OCI-LY1 (cell line): ENCODE results near the gene SLC30A10.
"Not testable (repeated sequence)": the region's sequence is repeated elsewhere in the genome, so short reads cannot be mapped to it uniquely, and the experiment has no call there.

Source experiments
- H2AFZ ChIP-seq: fragments of 200-600 bp; sonication (generic), shearing (Covaris generic); 2 replicates; pipeline ENCODE4 v1.6.0; 2014; ENCODE audit warnings: antibody characterized with exemption, mild to moderate bottlenecking, low read length
- H3F3A ChIP-seq: fragments of 200-600 bp; sonication (generic), shearing (Covaris generic); 2 replicates; pipeline ENCODE4 v1.6.0; 2014; ENCODE audit warnings: mild to moderate bottlenecking, antibody characterized with exemption, low read length, moderate library complexity; ENCODE audit not compliant: insufficient read depth
- H3K27ac ChIP-seq: fragments of 200-600 bp; sonication (generic); 2 replicates; pipeline ENCODE4 v1.5.1; 2014; ENCODE audit warnings: low read length, mixed run types, mild to moderate bottlenecking, low read depth; ENCODE audit not compliant: poor library complexity, severe bottlenecking
- H3K27me3 ChIP-seq: fragments of 200-600 bp; sonication (generic); 2 replicates; pipeline ENCODE4 v1.6.0; 2014; ENCODE audit warnings: antibody characterized with exemption, mild to moderate bottlenecking, low read length, moderate library complexity; ENCODE audit not compliant: insufficient read depth
- H3K36me3 ChIP-seq: fragments of 200-600 bp; sonication (generic); 2 replicates; pipeline ENCODE4 v1.6.1; 2014; ENCODE audit warnings: mild to moderate bottlenecking, antibody characterized with exemption, low read length, moderate library complexity, mixed read lengths; ENCODE audit not compliant: insufficient read depth
- H3K4me1 ChIP-seq: fragments of 200-600 bp; sonication (generic); 2 replicates; pipeline ENCODE4 v1.5.1; 2014; ENCODE audit warnings: mild to moderate bottlenecking, low read length, moderate library complexity; ENCODE audit not compliant: insufficient read depth, severe bottlenecking
- H3K4me2 ChIP-seq: fragments of 200-600 bp; sonication (generic), shearing (Covaris generic); 2 replicates; pipeline ENCODE4 v1.6.1; 2014; ENCODE audit warnings: low read length
- H3K4me3 ChIP-seq: fragments of 200-600 bp; sonication (generic); 2 replicates; pipeline ENCODE4 v1.5.1; 2014; ENCODE audit warnings: low read length, low read depth, mild to moderate bottlenecking, mixed read lengths; ENCODE audit not compliant: poor library complexity, severe bottlenecking
- H3K79me2 ChIP-seq: fragments of 200-600 bp; shearing (Covaris generic); 2 replicates; pipeline ENCODE4 v1.6.1; 2016; ENCODE audit warnings: mixed run types, low read length, mixed read lengths; ENCODE audit not compliant: insufficient read depth
- H3K9ac ChIP-seq: fragments of 200-600 bp; sonication (generic), shearing (Covaris generic); 2 replicates; pipeline ENCODE4 v1.6.1; 2014; ENCODE audit warnings: mild to moderate bottlenecking, low read length, mixed read lengths
- H3K9me2 ChIP-seq: fragments of 200-600 bp; sonication (generic), shearing (Covaris generic); 2 replicates; pipeline ENCODE4 v1.6.1; 2014; ENCODE audit warnings: low read depth, mild to moderate bottlenecking, low read length, mixed read lengths
- H3K9me3 ChIP-seq: fragments of 200-600 bp; shearing (Covaris generic); 2 replicates; pipeline ENCODE4 v1.6.1; 2014; ENCODE audit warnings: low read length, mixed read lengths
- H4K20me1 ChIP-seq: fragments of 200-600 bp; sonication (generic), shearing (Covaris generic); 2 replicates; pipeline ENCODE4 v1.6.0; 2016; ENCODE audit warnings: mild to moderate bottlenecking, low read length; ENCODE audit not compliant: insufficient read depth
- CTCF ChIP-seq: fragments of 200-600 bp; sonication (generic), shearing (Covaris generic); IDR thresholded peaks from 2 replicates; pipeline ENCODE4 v1.5.1; 2017; ENCODE audit warnings: mild to moderate bottlenecking, antibody characterized with exemption, low read length, moderate library complexity, mixed read lengths
- EZH2 ChIP-seq: fragments of 200-600 bp; sonication (generic), shearing (Covaris generic); IDR thresholded peaks from 2 replicates; pipeline ENCODE4 v1.8.0; 2017; ENCODE audit warnings: borderline replicate concordance, mixed run types, mild to moderate bottlenecking, antibody characterized with exemption, low read length, moderate library complexity, mixed read lengths

Gene SLC30A10

GRCh38 chr1:219938706-219939105, 10.3 kb upstream of the SLC30A10 start:
- Histone ChIP-seq H3K9me2 (no peaks in the 10 kb centered on the region), H3K9me3 (no peaks in the 10 kb centered on the region), H3K9ac (no peak overlapping the region), H3K4me1 (no peaks in the 10 kb centered on the region), H3F3A (no peaks in the 10 kb centered on the region), H3K4me2 (no peak overlapping the region), H3K79me2 (no peaks in the 10 kb centered on the region), H3K36me3 (no peaks in the 10 kb centered on the region), H3K4me3 (no peak overlapping the region), H3K27me3 (peaks cover 3% of the 10 kb centered on the region; the same call in 1 of the 2 replicates), H3K27ac (no peak overlapping the region), H4K20me1 (no peaks in the 10 kb centered on the region), H2AFZ (no peak overlapping the region)
- TF ChIP-seq EZH2: no peak
- no peak for TF ChIP-seq CTCF

GRCh38 chr1:219933763-219934162, 5.4 kb upstream of the SLC30A10 start:
- not testable (repeated sequence) for H3K27me3 ChIP-seq, H3K27ac ChIP-seq, H3K4me3 ChIP-seq, H3K36me3 ChIP-seq, H3K9me3 ChIP-seq, H3K9ac ChIP-seq, H3F3A ChIP-seq, H3K4me1 ChIP-seq, H3K9me2 ChIP-seq, H3K79me2 ChIP-seq, H2AFZ ChIP-seq, H4K20me1 ChIP-seq, H3K4me2 ChIP-seq

GRCh38 chr1:219931033-219931432, 2.7 kb upstream of the SLC30A10 start:
- Histone ChIP-seq H3K4me3 (no peak overlapping the region), H3K4me2 (no peak overlapping the region), H3K27ac (no peak overlapping the region), H3K27me3 (peaks cover 6% of the 10 kb centered on the region), H3K36me3 (no peaks in the 10 kb centered on the region), H4K20me1 (no peaks in the 10 kb centered on the region), H2AFZ (no peak overlapping the region), H3K9ac (no peak overlapping the region), H3K9me3 (no peaks in the 10 kb centered on the region), H3K79me2 (no peaks in the 10 kb centered on the region), H3K9me2 (no peaks in the 10 kb centered on the region), H3K4me1 (no peaks in the 10 kb centered on the region), H3F3A (no peaks in the 10 kb centered on the region)
- TF ChIP-seq CTCF: no peak

- TF ChIP-seq CTCF: no peak
- TF ChIP-seq EZH2: no peak
- no peaks in the 10 kb centered on the region for H3K36me3 ChIP-seq
- no peak overlapping the region for H3K27ac ChIP-seq
- no peaks in the 10 kb centered on the region for H3K9me3 ChIP-seq
- peaks cover 7% of the 10 kb centered on the region; the same call in 1 of the 2 replicates for H3K27me3 ChIP-seq
- no peaks in the 10 kb centered on the region for H3K9me2 ChIP-seq
- no peaks in the 10 kb centered on the region for H3K79me2 ChIP-seq
- no peaks in the 10 kb centered on the region for H4K20me1 ChIP-seq
- no peaks in the 10 kb centered on the region for H3F3A ChIP-seq
- no peak overlapping the region for H3K9ac ChIP-seq
- H3K4me2 ChIP-seq: peak overlapping the region; percentile 48; the same call in 1 of the 2 replicates
- H3K4me1 ChIP-seq: no peaks in the 10 kb centered on the region
- no peak overlapping the region for H2AFZ ChIP-seq
- H3K4me3 ChIP-seq: peak overlapping the region; percentile 43
Observed at GRCh38 chr1:219928791-219929118, 398 bp upstream of the SLC30A10 start.
